B cell (primary cell): ENCODE measurements around the gene PGAP6. TPM values are rescaled to one million over a fixed set of nuclear protein-coding genes. Genes with fewer than 3 reads are reported as not detected.

Source experiments
- ATAC-seq: fragments of 200-7000 bp; cut with Tn5 transposase; one replicate; pipeline ENCODE4 v1.10.0; 2021; ENCODE audit warnings: low read depth, mild to moderate bottlenecking, moderate number of reproducible peaks, moderate library complexity
- CTCF ChIA-PET: fragments of 350-600 bp; sonication (Branson Sonifier 250); formaldehyde crosslinking; loops from one replicate; lab custom pipeline; 2021; ENCODE audit warnings: antibody characterized with exemption, inconsistent platforms; lab: Charles Lee
- POLR2A ChIA-PET: fragments of 350-600 bp; sonication (Branson Sonifier 250); formaldehyde crosslinking; loops from one replicate; lab custom pipeline; 2021; ENCODE audit warnings: antibody characterized with exemption; lab: Charles Lee
- DNase-seq: peaks from one replicate; pipeline ENCODE4 v3.0.0; 2013
- H2AFZ ChIP-seq: 2 replicates; pipeline ENCODE4 v1.6.1; 2012; ENCODE audit warnings: mild to moderate bottlenecking, low read depth, low read length; ENCODE audit not compliant: insufficient read depth, poor library complexity, severe bottlenecking
- H3K27ac ChIP-seq, 2 donors: 1 replicate in 1 of 2; 2 replicates in 1 of 2; pipeline ENCODE4 v1.5.1; 2012 to 2013; ENCODE audit warnings: low read length in 2 of 2, mild to moderate bottlenecking in 2 of 2, moderate library complexity in 1 of 2
- H3K27me3 ChIP-seq, 4 experiments: fragments of 200-600 bp in 1 of 4; sonication (generic) in 1 of 4; replicated peaks in 1 of 4; 1 replicate in 2 of 4; 2 replicates in 2 of 4; pipeline versions ENCODE4 v1.6.1 to v1.7.0; 2013 to 2016; ENCODE audit warnings: low read length in 3 of 4, mild to moderate bottlenecking in 2 of 4, mixed read lengths in 1 of 4, moderate library complexity in 1 of 4; ENCODE audit not compliant: insufficient read depth in 4 of 4, control insufficient read depth in 3 of 4; ENCODE audit errors: control extremely low read depth in 1 of 4
- H3K36me3 ChIP-seq, 2 experiments: replicated peaks in 1 of 2; 1 replicate in 1 of 2; 2 replicates in 1 of 2; pipeline versions ENCODE4 v1.6.1 to v1.7.1; 2013; ENCODE audit warnings: low read length in 1 of 2; ENCODE audit not compliant: insufficient read depth in 2 of 2, control insufficient read depth in 1 of 2; ENCODE audit errors: control extremely low read depth in 1 of 2, extremely low read depth in 1 of 2
- H3K4me1 ChIP-seq, 2 donors: fragments of 200-600 bp in 1 of 2; sonication (generic) in 1 of 2; 1 replicate in 1 of 2; 2 replicates in 1 of 2; pipeline versions ENCODE4 v1.5.1 to v1.6.1; 2013 to 2017; ENCODE audit warnings: low read length in 2 of 2; ENCODE audit not compliant: control insufficient read depth in 2 of 2, insufficient read depth in 2 of 2
- H3K4me2 ChIP-seq: replicated peaks from 2 replicates; pipeline ENCODE3; 2012; ENCODE audit warnings: mild to moderate bottlenecking, low read depth, low read length; ENCODE audit not compliant: poor library complexity, severe bottlenecking
- H3K4me3 ChIP-seq, 5 experiments: fragments of 200-600 bp in 1 of 5; sonication (generic) in 1 of 5; 1 replicate in 3 of 5; 2 replicates in 2 of 5; pipeline versions ENCODE4 v1.5.1 to v1.7.0; 2011 to 2016; ENCODE audit warnings: low read length in 4 of 5, mild to moderate bottlenecking in 4 of 5, low read depth in 2 of 5, control low read depth in 1 of 5, moderate library complexity in 1 of 5; ENCODE audit not compliant: insufficient read depth in 1 of 5; ENCODE audit errors: control extremely low read depth in 1 of 5, extremely low read depth in 1 of 5
- H3K79me2 ChIP-seq: fragments of 200-600 bp; sonication (generic); one replicate; pipeline ENCODE4 v1.6.0; 2016; ENCODE audit warnings: low read length; ENCODE audit not compliant: control insufficient read depth, insufficient read depth
- H3K9ac ChIP-seq: fragments of 200-600 bp; sonication (generic); 2 replicates; pipeline ENCODE4 v1.6.1; 2017; ENCODE audit warnings: mild to moderate bottlenecking, low read length, moderate library complexity
- H3K9me3 ChIP-seq, 3 donors: one replicate each; pipeline versions ENCODE4 v1.6.1 to v1.7.1; 2013; ENCODE audit warnings: low read length in 2 of 3; ENCODE audit not compliant: control insufficient read depth in 2 of 3, insufficient read depth in 1 of 3; ENCODE audit errors: control extremely low read depth in 1 of 3
- H4K20me1 ChIP-seq: 2 replicates; pipeline ENCODE4 v1.6.0; 2012; ENCODE audit warnings: mild to moderate bottlenecking, low read length; ENCODE audit not compliant: insufficient read depth, control insufficient read depth, poor library complexity, severe bottlenecking
- H3K27ac Mint-ChIP-seq: one replicate; pipeline ENCODE4 v1.8.0; 2021; ENCODE audit warnings: mixed read lengths
- H3K27me3 Mint-ChIP-seq: one replicate; pipeline ENCODE4 v1.8.0; 2021; ENCODE audit warnings: mixed read lengths
- H3K4me1 Mint-ChIP-seq: one replicate; pipeline ENCODE4 v1.8.0; 2021; ENCODE audit warnings: mixed read lengths
- H3K4me3 Mint-ChIP-seq: one replicate; pipeline ENCODE4 v1.8.0; 2021; ENCODE audit warnings: mixed read lengths
- H3K9me3 Mint-ChIP-seq: one replicate; pipeline ENCODE4 v1.8.0; 2022; ENCODE audit warnings: mixed read lengths; ENCODE audit not compliant: insufficient read depth
- CTCF ChIP-seq: fragments of 200-600 bp; IDR thresholded peaks from one replicate; pipeline ENCODE4 v1.8.0; 2022; ENCODE audit warnings: antibody characterized with exemption, mild to moderate bottlenecking
- EZH2 ChIP-seq: IDR thresholded peaks from 2 replicates; pipeline ENCODE4 v1.6.1; 2012; ENCODE audit warnings: borderline replicate concordance, low read depth, mild to moderate bottlenecking, moderate library complexity, low read length; ENCODE audit not compliant: insufficient read depth, poor library complexity, severe bottlenecking
- WGBS: methylation state at CpG from one replicate; pipeline ENCODE4 v1.1.5; 2013; ENCODE audit warnings: missing lambda C conversion rate; ENCODE audit not compliant: insufficient coverage; 5-methylcytosine and 5-hydroxymethylcytosine counted together
- intact Hi-C: fragments of 100-400 bp; cut with micrococcal nuclease; formaldehyde crosslinking; loops from one replicate; pipeline ENCODE4 v1.10.0; 2022
- polyA plus RNA-seq: library from polyadenylated mRNA; depleted of rRNA; stranded (reverse); fragments of >200 nt; gene quantifications from 2 replicates; pipeline ENCODE4 v1.2.3, GENCODE V29; 2012
- total RNA-seq, 2 donors: library from RNA; stranded (reverse); fragments of 120-200 nt in 1 of 2; gene quantifications; 1 replicate in 1 of 2; 2 replicates in 1 of 2; pipeline versions ENCODE4 v1.2.3 to v1.2.4, GENCODE V29; 2013 to 2022

PGAP6 gene
- total and polyA plus RNA-seq, 2 donors (not counting 1 experiment from before 2014, with no cell fraction given), result 47.4 to 158 TPM

DNA sequence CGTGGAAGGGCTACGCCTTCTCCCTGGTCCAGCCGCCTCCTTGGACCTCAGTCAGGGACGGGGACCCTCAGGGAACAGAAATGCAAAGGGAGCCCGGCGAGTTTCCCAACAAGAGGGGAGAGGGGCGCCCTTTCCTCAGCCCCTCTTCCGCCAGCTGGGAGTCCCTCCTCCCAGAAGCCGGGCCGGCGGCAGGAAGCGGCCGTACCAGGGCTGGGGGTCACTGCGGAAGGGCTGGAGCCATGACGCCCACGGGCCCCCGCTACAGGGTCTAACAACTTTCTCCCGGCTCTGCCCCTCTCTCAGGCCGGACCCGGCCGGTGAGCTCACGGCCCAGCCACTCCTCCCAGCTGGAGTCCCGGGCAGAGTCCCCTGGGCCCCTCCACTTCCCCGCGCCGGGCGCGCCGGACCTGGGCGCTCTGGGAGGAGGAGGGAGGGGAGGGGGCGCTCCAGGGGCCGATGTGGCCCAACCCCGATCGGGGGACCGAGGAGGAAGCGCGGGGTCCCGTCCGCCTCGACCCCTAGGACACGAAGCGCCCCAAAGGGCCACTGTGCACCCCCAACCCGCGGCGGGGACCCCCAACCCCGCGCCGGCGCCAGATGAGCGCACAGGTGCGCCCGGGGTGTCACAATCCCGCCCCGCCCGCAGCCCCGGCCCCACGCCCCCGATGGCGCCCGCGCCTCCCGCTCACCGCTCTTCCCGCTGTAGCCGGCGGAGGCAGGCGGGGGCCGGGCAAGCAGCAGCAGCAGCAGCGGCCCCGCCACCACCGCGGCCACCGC is 578 bp downstream of the PGAP6 start:
- Histone ChIP-seq H2AFZ (peak overlapping the region; percentile 72), H3K4me2 (peak overlapping the region; percentile 98), H3K79me2 (peaks cover 32% of the 10 kb centered on the region), H3K27me3 (no peaks in the 10 kb centered on the region), H3K27ac (peak overlapping the region in 1 of 2 donors; percentile 51), H3K4me1 (peaks cover 21 to 33% of the 10 kb centered on the region in 2 donors), H3K4me3 (peak overlapping the region in 4 of 5 experiments; percentile 57 to 75 (median 67)), H3K9me3 (no peaks in the 10 kb centered on the region), H3K36me3 (peaks cover 0 to 7% of the 10 kb centered on the region in 2 experiments), H4K20me1 (peaks cover 18% of the 10 kb centered on the region), H3K9ac (peak overlapping the region; percentile 71)
- H3K4me1 Mint-ChIP-seq, result peaks cover 20% of the 10 kb centered on the region
- DNase-seq (no peak), ATAC-seq (peak; percentile 21)
- WGBS, result under 1% methylated on average over 69 of the region's 73 CpGs
- H3K9me3 Mint-ChIP-seq, result no peaks in the 10 kb centered on the region
- TF ChIP-seq EZH2, result no peak
- no peak for TF ChIP-seq CTCF
- peak overlapping the region; percentile 70 for H3K27ac Mint-ChIP-seq
- ChIA-PET CTCF (interaction anchor here (1.9 kb wide), 1 partner anchor 10 kb away, joined by 8 read pairs; the partner anchor contains the start of gene MRPL28), POLR2A (interaction anchor here (0.7 to 2.8 kb wide), 2 partner anchors 18 to 20 kb away, joined by 3 to 14 read pairs; partner anchors contain the start of gene DECR2)
- no peaks in the 10 kb centered on the region for H3K27me3 Mint-ChIP-seq
- intact Hi-C loops, result loop anchor here (1.0 to 5.0 kb wide), 3 partner anchors 11 to 146 kb away; partner anchors contain the start of genes CAPN15, MRPL28 and RAB11FIP3
- peak overlapping the region; percentile 77 for H3K4me3 Mint-ChIP-seq

- 10% methylated on average over 12 of the region's 12 CpGs for WGBS
- peak overlapping the region in 4 of 5 experiments; percentile 57 to 75 (median 67) for H3K4me3 ChIP-seq
- H3K27me3 Mint-ChIP-seq, result no peaks in the 10 kb centered on the region
- no peaks in the 10 kb centered on the region for H3K9me3 ChIP-seq
- H3K9ac ChIP-seq, result peak overlapping the region; percentile 71
- H4K20me1 ChIP-seq, result peaks cover 18% of the 10 kb centered on the region
- H2AFZ ChIP-seq, result peak overlapping the region; percentile 72
- H3K4me1 ChIP-seq, result peaks cover 21 to 33% of the 10 kb centered on the region in 2 donors
- peak overlapping the region; percentile 98 for H3K4me2 ChIP-seq
- no peak for DNase-seq
- H3K9me3 Mint-ChIP-seq, result no peaks in the 10 kb centered on the region
- TF ChIP-seq CTCF, result no peak
- TF ChIP-seq EZH2, result no peak
- peaks cover 32% of the 10 kb centered on the region for H3K79me2 ChIP-seq
- peaks cover 0 to 11% of the 10 kb centered on the region in 2 experiments for H3K36me3 ChIP-seq
- CTCF ChIA-PET, result interaction anchor here (1.9 kb wide), 1 partner anchor 10 kb away, joined by 8 read pairs; the partner anchor contains the start of gene MRPL28
- H3K4me1 Mint-ChIP-seq, result peaks cover 19% of the 10 kb centered on the region
- no peak for ATAC-seq
- H3K27ac Mint-ChIP-seq, result peak overlapping the region; percentile 70
- no peaks in the 10 kb centered on the region for H3K27me3 ChIP-seq
- intact Hi-C loops, result loop anchor here (1.0 to 5.0 kb wide), 3 partner anchors 10 to 147 kb away; partner anchors contain the start of genes CAPN15, MRPL28 and RAB11FIP3
- no peak overlapping the region for H3K27ac ChIP-seq
- POLR2A ChIA-PET, result interaction anchor here (0.7 to 2.8 kb wide), 2 partner anchors 18 to 20 kb away, joined by 3 to 14 read pairs; partner anchors contain the start of gene DECR2
- H3K4me3 Mint-ChIP-seq, result peak overlapping the region; percentile 77
Measured at GRCh38 chr16:380762-381011, 1.1 kb downstream of the PGAP6 start.
